Esophagus squamous epithelium (tissue), 5 donors: ENCODE measurements around the gene ENOX1. TPM values are rescaled to one million over a fixed set of nuclear protein-coding genes. Genes with fewer than 3 reads are reported as not detected.

ENCODE experiments used
- DNase-seq: peaks from one replicate; lab custom pipeline; 2025; lab: John Stamatoyannopoulos, UW
- H3K27ac ChIP-seq, 4 donors: fragments of 200-600 bp; sonication (generic); one replicate each; pipeline ENCODE4 v1.5.1; 2016 to 2019; ENCODE audit warnings: mild to moderate bottlenecking in 1 of 4
- H3K27me3 ChIP-seq, 4 donors: fragments of 200-600 bp; sonication (generic); 1 replicate in 3 of 4; 2 replicates in 1 of 4; pipeline versions ENCODE4 v1.5.1 to v1.6.0; 2017 to 2021; ENCODE audit warnings: antibody characterized with exemption in 1 of 4
- H3K36me3 ChIP-seq, 3 donors: fragments of 200-600 bp; sonication (generic); one replicate each; pipeline ENCODE4 v1.5.1; 2016 to 2019
- H3K4me1 ChIP-seq, 3 donors: fragments of 200-600 bp; sonication (generic); one replicate each; pipeline ENCODE4 v1.5.1; 2017 to 2019
- H3K4me3 ChIP-seq, 4 donors: fragments of 200-600 bp; sonication (generic); 1 replicate in 3 of 4; 2 replicates in 1 of 4; pipeline ENCODE4 v1.5.1; 2016 to 2019; ENCODE audit warnings: mild to moderate bottlenecking in 2 of 4, moderate library complexity in 1 of 4
- H3K9me3 ChIP-seq, 3 donors: fragments of 200-600 bp; sonication (generic); one replicate each; pipeline ENCODE4 v1.5.1; 2016 to 2019
- CTCF ChIP-seq, 6 experiments: fragments of 450-650 bp in 4 of 6; fragments of 200-600 bp in 2 of 6; sonication (generic) in 2 of 6; IDR thresholded peaks; one replicate each; pipeline ENCODE4 v1.5.1; 2016 to 2019; ENCODE audit warnings: antibody characterized with exemption in 6 of 6, mild to moderate bottlenecking in 4 of 6, moderate library complexity in 4 of 6
- POLR2A ChIP-seq, 4 donors: fragments of 450-650 bp; IDR thresholded peaks; one replicate each; pipeline ENCODE4 v1.6.1; 2017; ENCODE audit warnings: antibody characterized with exemption in 4 of 4, mild to moderate bottlenecking in 4 of 4, moderate library complexity in 3 of 4
- WGBS, 2 donors: methylation state at CpG; one replicate each; pipeline ENCODE4 v1.1.5; 2018; 5-methylcytosine and 5-hydroxymethylcytosine counted together
- intact Hi-C: fragments of 100-400 bp; cut with DNase I; formaldehyde crosslinking; loops from one replicate; pipeline ENCODE4 v1.15.0; 2022
- total RNA-seq, 4 donors: library from RNA; depleted of rRNA; stranded (reverse); fragments of >200 nt; gene quantifications; one replicate each; pipeline ENCODE4 v1.1.0, GENCODE V29; 2016
- donor health status: DM: yes; HTN: yes; CAD: no.

The ENOX1 gene
- total RNA-seq, 4 donors from 2014 or later: 0.48 to 0.76 TPM; not detected in 2

DNA sequence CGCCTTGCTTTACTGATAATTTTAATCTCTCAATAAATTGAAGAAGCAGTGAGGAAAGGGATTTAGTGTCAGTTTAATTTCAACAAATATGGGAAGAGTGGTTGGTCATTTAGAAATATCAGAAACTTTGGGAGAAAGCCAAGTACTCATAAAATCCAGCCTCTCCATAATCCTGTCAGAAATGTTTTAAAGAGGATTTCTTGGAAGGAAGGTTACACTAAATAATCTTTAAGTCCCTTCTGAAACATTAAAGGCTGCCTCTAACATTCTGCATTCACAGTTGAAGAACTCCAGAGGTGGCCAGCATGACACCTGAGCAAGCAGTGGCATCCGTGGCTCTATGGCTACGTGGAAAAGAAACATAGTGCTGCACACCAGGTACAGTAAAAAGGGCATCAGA lies 378.5 kb downstream of the ENOX1 start:
- DNase-seq: no peak
- Histone ChIP-seq H3K27ac (no peak overlapping the region), H3K9me3 (no peaks in the 10 kb centered on the region), H3K36me3 (no peaks in the 10 kb centered on the region), H3K4me1 (no peaks in the 10 kb centered on the region), H3K27me3 (no peaks in the 10 kb centered on the region), H3K4me3 (no peak overlapping the region)
- intact Hi-C loops: no loop called here
- 68 to 77% methylated on average over 3 of the region's 3 CpGs for WGBS, 2 donors
- TF ChIP-seq CTCF (IDR thresholded peaks at IDR 0.05) (no peak), POLR2A (IDR thresholded peaks at IDR 0.05) (no peak)

DNA sequence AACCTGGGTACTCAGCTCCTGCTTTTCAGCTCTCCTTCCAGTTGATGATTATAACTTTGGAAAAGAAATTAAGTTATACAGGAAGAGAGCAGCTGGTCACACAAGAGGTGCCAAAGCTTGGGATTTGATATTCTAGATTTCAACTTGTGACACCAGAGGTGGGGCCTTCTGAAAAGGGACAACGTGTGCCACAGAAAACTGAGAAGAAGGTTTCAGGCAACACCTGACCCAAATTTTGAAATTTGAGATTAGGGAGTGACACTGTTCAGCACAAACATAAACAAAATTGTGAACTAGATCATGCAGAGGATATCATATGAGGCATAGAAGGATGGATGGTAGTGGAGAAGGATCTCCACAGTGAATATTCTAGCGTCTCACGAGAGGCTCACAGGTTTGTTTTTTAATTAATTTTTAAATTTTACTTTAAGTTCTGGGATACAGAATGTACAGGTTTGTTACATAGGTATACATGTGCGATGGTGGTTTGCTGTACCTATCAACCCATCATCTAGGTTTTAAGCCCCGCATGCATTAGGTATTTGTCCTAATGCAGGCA lies 379.7 kb downstream of the ENOX1 start:
- Histone ChIP-seq H3K27me3 (no peaks in the 10 kb centered on the region), H3K36me3 (no peaks in the 10 kb centered on the region), H3K4me1 (no peaks in the 10 kb centered on the region), H3K27ac (no peak overlapping the region), H3K9me3 (no peaks in the 10 kb centered on the region), H3K4me3 (no peak overlapping the region)
- no peak for TF ChIP-seq POLR2A (IDR thresholded peaks at IDR 0.05)
- TF ChIP-seq CTCF (IDR thresholded peaks at IDR 0.05): no peak
- 82 to 87% methylated on average over 5 of the region's 5 CpGs for WGBS, 2 donors
- intact Hi-C loops: no loop called here
- DNase-seq: no peak

DNA sequence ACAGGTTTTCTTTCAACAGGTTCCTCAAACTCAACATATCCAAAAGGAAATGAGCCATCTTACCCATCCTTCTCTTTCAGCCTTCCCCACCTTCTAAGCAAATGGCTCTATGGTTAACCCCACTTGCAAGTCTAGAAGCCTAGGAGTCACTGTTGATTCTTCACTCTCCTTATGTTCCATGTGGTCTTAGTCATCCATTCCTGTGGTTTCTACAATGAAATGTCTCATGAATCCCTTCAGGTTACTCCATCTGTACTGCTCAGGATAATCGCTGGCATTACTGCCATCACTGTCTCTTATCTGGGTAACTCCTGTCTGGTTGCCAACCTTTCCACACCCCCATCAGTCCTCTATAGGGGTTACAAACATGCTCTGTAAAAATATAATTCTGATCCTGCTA lies 381.3 kb downstream of the ENOX1 start:
- DNase-seq: no peak

DNA sequence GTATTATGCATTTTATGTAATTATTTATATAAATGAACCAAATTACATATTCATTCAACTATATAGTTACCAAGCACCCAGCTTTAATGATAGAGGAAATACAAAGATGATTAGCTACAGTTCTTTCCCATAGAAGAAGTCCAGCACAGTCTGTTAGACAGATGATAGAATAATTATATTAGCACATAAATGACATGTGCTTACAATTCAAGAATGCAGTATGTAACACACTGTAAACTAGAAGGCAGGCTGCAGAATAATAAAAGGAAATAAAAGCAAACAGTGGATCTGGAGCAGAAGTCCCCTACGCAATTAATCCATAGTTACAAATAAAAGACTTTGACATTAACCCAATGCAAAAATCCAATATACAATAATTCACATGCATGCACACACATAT lies 384.4 kb downstream of the ENOX1 start:
- no peak for DNase-seq
- no peaks in the 10 kb centered on the region for H3K4me1 ChIP-seq
- H3K4me3 ChIP-seq: no peak overlapping the region
- H3K27ac ChIP-seq: no peak overlapping the region
- H3K27me3 ChIP-seq: no peaks in the 10 kb centered on the region
- TF ChIP-seq POLR2A (IDR thresholded peaks at IDR 0.05) (no peak), CTCF (IDR thresholded peaks at IDR 0.05) (no peak)
- intact Hi-C loops: no loop called here
- WGBS, 2 donors: 83 to 84% methylated on average over 1 of the region's 1 CpG
- no peaks in the 10 kb centered on the region for H3K9me3 ChIP-seq
- H3K36me3 ChIP-seq: no peaks in the 10 kb centered on the region

More for the DNA sequence above, 381.3 kb downstream of the ENOX1 start:
- H3K36me3 ChIP-seq: no peaks in the 10 kb centered on the region
- TF ChIP-seq CTCF (IDR thresholded peaks at IDR 0.05) (no peak), POLR2A (IDR thresholded peaks at IDR 0.05) (no peak)
- no peaks in the 10 kb centered on the region for H3K4me1 ChIP-seq
- no peaks in the 10 kb centered on the region for H3K9me3 ChIP-seq
- H3K4me3 ChIP-seq: no peak overlapping the region
- intact Hi-C loops: no loop called here
- H3K27ac ChIP-seq: no peak overlapping the region
- no peaks in the 10 kb centered on the region for H3K27me3 ChIP-seq
- WGBS, 2 donors: 75 to 87% methylated on average over 1 of the region's 1 CpG

DNA sequence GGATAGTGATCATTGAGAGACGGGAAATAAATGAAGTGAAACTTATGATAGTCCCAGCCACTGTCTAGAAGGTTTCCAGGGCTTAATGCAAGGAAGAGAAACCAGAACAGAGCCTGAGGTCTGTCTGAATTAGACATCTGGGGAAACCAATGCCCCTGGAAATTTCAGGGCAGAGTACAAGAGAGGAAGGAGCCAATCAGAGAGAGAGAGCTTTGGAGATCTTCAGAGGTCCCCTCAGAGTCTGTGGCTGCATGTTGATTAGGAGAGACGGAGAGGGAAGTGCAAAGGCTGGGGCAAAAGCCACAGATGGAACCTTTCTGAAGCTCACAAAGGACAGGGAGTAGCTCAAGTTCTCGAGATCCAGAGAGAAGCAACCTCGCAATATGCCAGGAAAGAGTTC lies 385.4 kb downstream of the ENOX1 start:
- no peak for DNase-seq
- Histone ChIP-seq H3K4me1 (no peaks in the 10 kb centered on the region), H3K36me3 (no peaks in the 10 kb centered on the region), H3K27me3 (no peaks in the 10 kb centered on the region), H3K4me3 (no peak overlapping the region), H3K27ac (no peak overlapping the region), H3K9me3 (no peaks in the 10 kb centered on the region)
- intact Hi-C loops: no loop called here
- 59 to 61% methylated on average over 4 of the region's 4 CpGs for WGBS, 2 donors
- TF ChIP-seq POLR2A (IDR thresholded peaks at IDR 0.05) (no peak), CTCF (IDR thresholded peaks at IDR 0.05) (no peak)
